OCI-LY1 (cell line): Measurements from ENCODE around the gene MAPK10.

Source experiments
- H2AFZ ChIP-seq: fragments of 200-600 bp; sonication (generic), shearing (Covaris generic); 2 replicates; pipeline ENCODE4 v1.6.0; 2014; ENCODE audit warnings: antibody characterized with exemption, mild to moderate bottlenecking, low read length
- H3F3A ChIP-seq: fragments of 200-600 bp; sonication (generic), shearing (Covaris generic); 2 replicates; pipeline ENCODE4 v1.6.0; 2014; ENCODE audit warnings: mild to moderate bottlenecking, antibody characterized with exemption, low read length, moderate library complexity; ENCODE audit not compliant: insufficient read depth
- H3K27ac ChIP-seq: fragments of 200-600 bp; sonication (generic); 2 replicates; pipeline ENCODE4 v1.5.1; 2014; ENCODE audit warnings: low read length, mixed run types, mild to moderate bottlenecking, low read depth; ENCODE audit not compliant: poor library complexity, severe bottlenecking
- H3K27me3 ChIP-seq: fragments of 200-600 bp; sonication (generic); 2 replicates; pipeline ENCODE4 v1.6.0; 2014; ENCODE audit warnings: antibody characterized with exemption, mild to moderate bottlenecking, low read length, moderate library complexity; ENCODE audit not compliant: insufficient read depth
- H3K36me3 ChIP-seq: fragments of 200-600 bp; sonication (generic); 2 replicates; pipeline ENCODE4 v1.6.1; 2014; ENCODE audit warnings: mild to moderate bottlenecking, antibody characterized with exemption, low read length, moderate library complexity, mixed read lengths; ENCODE audit not compliant: insufficient read depth
- H3K4me1 ChIP-seq: fragments of 200-600 bp; sonication (generic); 2 replicates; pipeline ENCODE4 v1.5.1; 2014; ENCODE audit warnings: mild to moderate bottlenecking, low read length, moderate library complexity; ENCODE audit not compliant: insufficient read depth, severe bottlenecking
- H3K4me2 ChIP-seq: fragments of 200-600 bp; sonication (generic), shearing (Covaris generic); 2 replicates; pipeline ENCODE4 v1.6.1; 2014; ENCODE audit warnings: low read length
- H3K4me3 ChIP-seq: fragments of 200-600 bp; sonication (generic); 2 replicates; pipeline ENCODE4 v1.5.1; 2014; ENCODE audit warnings: low read length, low read depth, mild to moderate bottlenecking, mixed read lengths; ENCODE audit not compliant: poor library complexity, severe bottlenecking
- H3K79me2 ChIP-seq: fragments of 200-600 bp; shearing (Covaris generic); 2 replicates; pipeline ENCODE4 v1.6.1; 2016; ENCODE audit warnings: mixed run types, low read length, mixed read lengths; ENCODE audit not compliant: insufficient read depth
- H3K9ac ChIP-seq: fragments of 200-600 bp; sonication (generic), shearing (Covaris generic); 2 replicates; pipeline ENCODE4 v1.6.1; 2014; ENCODE audit warnings: mild to moderate bottlenecking, low read length, mixed read lengths
- H3K9me2 ChIP-seq: fragments of 200-600 bp; sonication (generic), shearing (Covaris generic); 2 replicates; pipeline ENCODE4 v1.6.1; 2014; ENCODE audit warnings: low read depth, mild to moderate bottlenecking, low read length, mixed read lengths
- H3K9me3 ChIP-seq: fragments of 200-600 bp; shearing (Covaris generic); 2 replicates; pipeline ENCODE4 v1.6.1; 2014; ENCODE audit warnings: low read length, mixed read lengths
- H4K20me1 ChIP-seq: fragments of 200-600 bp; sonication (generic), shearing (Covaris generic); 2 replicates; pipeline ENCODE4 v1.6.0; 2016; ENCODE audit warnings: mild to moderate bottlenecking, low read length; ENCODE audit not compliant: insufficient read depth
- CTCF ChIP-seq: fragments of 200-600 bp; sonication (generic), shearing (Covaris generic); IDR thresholded peaks from 2 replicates; pipeline ENCODE4 v1.5.1; 2017; ENCODE audit warnings: mild to moderate bottlenecking, antibody characterized with exemption, low read length, moderate library complexity, mixed read lengths
- EZH2 ChIP-seq: fragments of 200-600 bp; sonication (generic), shearing (Covaris generic); IDR thresholded peaks from 2 replicates; pipeline ENCODE4 v1.8.0; 2017; ENCODE audit warnings: borderline replicate concordance, mixed run types, mild to moderate bottlenecking, antibody characterized with exemption, low read length, moderate library complexity, mixed read lengths

The MAPK10 gene

GRCh38 chr4:86156531-86156930, 203.3 kb downstream of the MAPK10 start:
- H3K27me3 ChIP-seq, result no peaks in the 10 kb centered on the region
- TF ChIP-seq CTCF (no peak), EZH2 (no peak)
- H2AFZ ChIP-seq, result no peak overlapping the region
- H3K4me1 ChIP-seq, result no peaks in the 10 kb centered on the region
- H3K79me2 ChIP-seq, result no peaks in the 10 kb centered on the region
- no peak overlapping the region for H3K9ac ChIP-seq
- H3K9me2 ChIP-seq, result no peaks in the 10 kb centered on the region
- H3K9me3 ChIP-seq, result no peaks in the 10 kb centered on the region
- no peaks in the 10 kb centered on the region for H3F3A ChIP-seq
- no peaks in the 10 kb centered on the region for H3K36me3 ChIP-seq
- H4K20me1 ChIP-seq, result no peaks in the 10 kb centered on the region
- no peak overlapping the region for H3K27ac ChIP-seq
- no peak overlapping the region for H3K4me3 ChIP-seq
- no peak overlapping the region for H3K4me2 ChIP-seq

- Histone ChIP-seq H3K4me2 (no peak overlapping the region), H3K4me3 (no peak overlapping the region), H3K9me2 (no peaks in the 10 kb centered on the region), H2AFZ (no peak overlapping the region), H4K20me1 (no peaks in the 10 kb centered on the region), H3K27ac (no peak overlapping the region), H3K4me1 (no peaks in the 10 kb centered on the region), H3K9ac (no peak overlapping the region), H3K79me2 (no peaks in the 10 kb centered on the region), H3K27me3 (no peaks in the 10 kb centered on the region), H3K9me3 (no peaks in the 10 kb centered on the region), H3K36me3 (no peaks in the 10 kb centered on the region), H3F3A (no peaks in the 10 kb centered on the region)
- TF ChIP-seq CTCF (no peak), EZH2 (no peak)
Observed at GRCh38 chr4:86155766-86156165, 204.1 kb downstream of the MAPK10 start.

- no peak overlapping the region for H2AFZ ChIP-seq
- no peaks in the 10 kb centered on the region for H3K9me3 ChIP-seq
- no peak overlapping the region for H3K4me3 ChIP-seq
Observed at GRCh38 chr4:86152454-86152853, 207.4 kb downstream of the MAPK10 start.

More at GRCh38 chr4:86152454-86152853, 207.4 kb downstream of the MAPK10 start:
- Histone ChIP-seq H3K4me2 (no peak overlapping the region), H3F3A (no peaks in the 10 kb centered on the region), H4K20me1 (no peaks in the 10 kb centered on the region), H3K79me2 (no peaks in the 10 kb centered on the region), H3K9ac (no peak overlapping the region), H3K27ac (no peak overlapping the region), H3K36me3 (no peaks in the 10 kb centered on the region), H3K4me1 (no peaks in the 10 kb centered on the region), H3K9me2 (no peaks in the 10 kb centered on the region), H3K27me3 (no peaks in the 10 kb centered on the region)
- TF ChIP-seq CTCF (no peak), EZH2 (no peak)
